ENCODE measurements around the gene MMP23B. TPM values are rescaled to one million over a fixed set of nuclear protein-coding genes. Genes with fewer than 3 reads are reported as not detected.

The MMP23B gene
- total and polyA plus RNA-seq, 2 of the 8 experiments (the other 6 are each of a cell fraction or from before 2014, with no cell fraction given) = 9.2 to 14.6 TPM

- TF ChIP-seq TCF12 (IDR thresholded peaks at IDR 0.05; ENCODE audit: low read depth, low read length) (no peak), PHF8 (conservative IDR thresholded peaks at IDR 0.05; ENCODE audit: low read depth, low read length) (no peak), CBX5 (IDR thresholded peaks at IDR 0.05; ENCODE audit: low read depth, low read length) (no peak), RAD21 (IDR thresholded peaks at IDR 0.05 in 1 of 2, conservative IDR thresholded peaks at IDR 0.05 in 1 of 2; ENCODE audit: low read depth in 2 of 2, low read length in 2 of 2) (no peak), CTBP2 (IDR thresholded peaks at IDR 0.05; ENCODE audit: borderline replicate concordance, insufficient read depth, insufficient read length, low read length) (no peak), SRF (IDR thresholded peaks at IDR 0.05; ENCODE audit: low read depth, low read length) (no peak)
These were observed 13.4 kb upstream of the MMP23B start (continued) for GRCh38 chr1:1618396-1619068.
